Stomach (tissue), 4 donors: ENCODE measurements around the gene GAS5.

Experiments
- POLR2AphosphoS5 ChIP-seq, 3 donors: sonication (generic); formaldehyde crosslinking; IDR thresholded peaks; one replicate each; pipeline ENCODE4 v1.6.1; 2016; ENCODE audit warnings: antibody characterized with exemption in 3 of 3
- TF ChIP-seq, protein P1 (sequence below), 7 experiments: fragments of 450-650 bp in 4 of 7; fragments of 200-600 bp in 3 of 7; sonication (generic) in 3 of 7; IDR thresholded peaks; one replicate each; pipeline ENCODE4 v1.5.1; 2016 to 2019; ENCODE audit warnings: antibody characterized with exemption in 7 of 7, control low read depth in 2 of 7, mild to moderate bottlenecking in 1 of 7

DNA sequence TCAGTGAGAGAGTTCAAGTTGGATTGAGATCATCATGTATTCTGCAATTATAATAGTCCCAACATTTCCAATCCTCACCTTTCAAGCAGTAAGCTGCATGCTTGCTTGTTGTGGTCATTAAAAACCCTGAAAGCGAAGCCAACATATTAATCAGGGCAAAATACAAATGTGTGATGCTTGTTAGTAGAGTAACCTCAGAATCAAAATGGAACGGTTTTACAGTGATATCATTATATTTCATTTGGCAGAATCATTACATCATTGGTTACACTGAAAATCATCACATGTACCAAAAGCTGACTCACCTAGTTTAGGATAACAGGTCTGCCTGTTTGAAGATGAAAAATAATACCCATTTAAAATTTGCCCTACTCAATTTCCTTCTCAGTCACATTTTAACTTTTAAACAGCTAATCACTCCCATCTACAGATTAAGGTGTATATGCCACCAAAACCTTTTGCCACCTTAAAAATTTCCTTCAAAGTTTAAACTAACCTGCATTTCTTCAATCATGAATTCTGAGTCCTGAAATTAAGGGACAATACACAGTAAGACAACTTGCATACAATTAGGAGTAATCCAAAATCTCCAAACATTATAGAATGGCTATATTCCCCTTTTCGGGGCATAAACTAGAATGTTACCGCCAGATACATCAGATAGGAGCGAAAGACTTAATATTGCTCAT lies 3.5 kb downstream of the GAS5 start:
- TF ChIP-seq POLR2AphosphoS5 (IDR thresholded peaks at IDR 0.05) = no peak
- TF ChIP-seq, protein P1, sequence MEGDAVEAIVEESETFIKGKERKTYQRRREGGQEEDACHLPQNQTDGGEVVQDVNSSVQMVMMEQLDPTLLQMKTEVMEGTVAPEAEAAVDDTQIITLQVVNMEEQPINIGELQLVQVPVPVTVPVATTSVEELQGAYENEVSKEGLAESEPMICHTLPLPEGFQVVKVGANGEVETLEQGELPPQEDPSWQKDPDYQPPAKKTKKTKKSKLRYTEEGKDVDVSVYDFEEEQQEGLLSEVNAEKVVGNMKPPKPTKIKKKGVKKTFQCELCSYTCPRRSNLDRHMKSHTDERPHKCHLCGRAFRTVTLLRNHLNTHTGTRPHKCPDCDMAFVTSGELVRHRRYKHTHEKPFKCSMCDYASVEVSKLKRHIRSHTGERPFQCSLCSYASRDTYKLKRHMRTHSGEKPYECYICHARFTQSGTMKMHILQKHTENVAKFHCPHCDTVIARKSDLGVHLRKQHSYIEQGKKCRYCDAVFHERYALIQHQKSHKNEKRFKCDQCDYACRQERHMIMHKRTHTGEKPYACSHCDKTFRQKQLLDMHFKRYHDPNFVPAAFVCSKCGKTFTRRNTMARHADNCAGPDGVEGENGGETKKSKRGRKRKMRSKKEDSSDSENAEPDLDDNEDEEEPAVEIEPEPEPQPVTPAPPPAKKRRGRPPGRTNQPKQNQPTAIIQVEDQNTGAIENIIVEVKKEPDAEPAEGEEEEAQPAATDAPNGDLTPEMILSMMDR (IDR thresholded peaks at IDR 0.05) = no peak
